HG03097 (cell line): Measurements from ENCODE around the gene DOHH.

ENCODE experiments used
- ATAC-seq: cut with Tn5 transposase; IDR thresholded peaks from one replicate; pipeline ENCODE4 v1.9.1; 2021; ENCODE audit not compliant: unreplicated experiment, low FRiP score

Gene DOHH

GRCh38 chr19:3444695-3445234 lies 55.7 kb downstream of the DOHH start:
- ATAC-seq: no peak

GRCh38 chr19:3443840-3444694 lies 56.4 kb downstream of the DOHH start:
- ATAC-seq: no peak

DNA sequence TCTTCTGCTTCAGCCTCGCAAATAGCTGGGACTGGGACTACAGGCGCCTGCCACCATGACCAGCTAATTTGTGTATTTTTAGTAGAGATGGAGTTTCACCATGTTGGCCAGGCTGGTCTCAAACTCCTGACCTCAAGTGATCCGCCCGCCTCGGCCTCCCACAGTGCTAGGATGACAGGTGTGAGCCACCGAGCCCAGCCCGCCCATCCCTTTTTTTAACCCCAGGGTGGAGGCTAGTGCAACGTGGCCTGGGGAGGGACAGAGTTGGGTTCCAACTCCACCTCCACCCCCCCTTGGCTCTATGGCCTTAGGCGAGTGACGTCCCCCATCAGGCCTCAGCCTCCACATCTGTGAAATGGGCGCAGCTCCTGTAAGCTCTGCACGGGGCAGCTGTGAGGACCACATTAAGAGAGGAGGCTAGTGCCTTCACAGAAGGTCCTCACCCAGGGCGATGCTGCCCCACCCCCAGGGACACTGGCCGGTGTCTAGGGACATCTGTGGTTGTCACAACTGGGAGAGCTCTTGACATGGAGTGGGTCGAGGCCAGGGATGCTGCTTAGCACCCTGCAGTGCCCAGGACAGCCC lies 57.9 kb downstream of the DOHH start:
- ATAC-seq: no peak

- no peak for ATAC-seq
These were observed 58.5 kb downstream of the DOHH start for GRCh38 chr19:3441986-3442329.

- no peak for ATAC-seq
These were observed 59.1 kb downstream of the DOHH start for GRCh38 chr19:3441089-3441985.
